DMS114 treated with DMSO at 0.1 percent for 48 hours (cell line): ENCODE data around the gene CRYBG1.
A peak's percentile ranks its signal among the peaks of the same experiment; 100 is the strongest.

Experiments
- DNase-seq: peaks from one replicate; lab custom pipeline; 2025; ENCODE audit not compliant: unreplicated experiment; lab: John Stamatoyannopoulos, UW

CRYBG1 gene

GRCh38 chr6:106421496-106421895 lies 61.0 kb downstream of the CRYBG1 start:
- no peak for DNase-seq

GRCh38 chr6:106422534-106422933 lies 62.0 kb downstream of the CRYBG1 start:
- DNase-seq: no peak

GRCh38 chr6:106425382-106425781 lies 64.9 kb downstream of the CRYBG1 start:
- DNase-seq: no peak

GRCh38 chr6:106426250-106426970 lies 65.9 kb downstream of the CRYBG1 start:
- DNase-seq: no peak

- DNase-seq: no peak
Measured at GRCh38 chr6:106430466-106430865, 69.9 kb downstream of the CRYBG1 start.

GRCh38 chr6:106431405-106431804 lies 70.9 kb downstream of the CRYBG1 start:
- no peak for DNase-seq

- no peak for DNase-seq
Measured at GRCh38 chr6:106431972-106432371, 71.5 kb downstream of the CRYBG1 start.

- no peak for DNase-seq
Measured at GRCh38 chr6:106434530-106434929, 74.0 kb downstream of the CRYBG1 start.

GRCh38 chr6:106439459-106439858 lies 78.9 kb downstream of the CRYBG1 start:
- DNase-seq: no peak

GRCh38 chr6:106440546-106440945 lies 80.0 kb downstream of the CRYBG1 start:
- DNase-seq: no peak

- no peak for DNase-seq
Measured at GRCh38 chr6:106442395-106442794, 81.9 kb downstream of the CRYBG1 start.

- DNase-seq: peak; percentile 69
Measured at GRCh38 chr6:106444777-106445507, 84.4 kb downstream of the CRYBG1 start.

- no peak for DNase-seq
Measured at GRCh38 chr6:106445508-106445878, 85.0 kb downstream of the CRYBG1 start.

GRCh38 chr6:106446287-106446885 lies 85.9 kb downstream of the CRYBG1 start:
- peak; percentile 30 for DNase-seq

- DNase-seq: no peak
Measured at GRCh38 chr6:106446983-106447382, 86.5 kb downstream of the CRYBG1 start.

GRCh38 chr6:106448000-106448426 lies 87.5 kb downstream of the CRYBG1 start:
- no peak for DNase-seq

- no peak for DNase-seq
Measured at GRCh38 chr6:106450653-106451052, 90.1 kb downstream of the CRYBG1 start.

- no peak for DNase-seq
Measured at GRCh38 chr6:106451439-106451838, 90.9 kb downstream of the CRYBG1 start.

- DNase-seq: no peak
Measured at GRCh38 chr6:106452628-106453027, 92.1 kb downstream of the CRYBG1 start.

GRCh38 chr6:106453756-106454367 lies 93.3 kb downstream of the CRYBG1 start:
- DNase-seq: no peak

GRCh38 chr6:106456756-106457155 lies 96.2 kb downstream of the CRYBG1 start:
- no peak for DNase-seq
